ENCODE measurements around the gene SCGB1D4. TPM values are rescaled to one million over a fixed set of nuclear protein-coding genes. Genes with fewer than 3 reads are reported as not detected.
"Not testable (repeated sequence)": the region's sequence is repeated elsewhere in the genome, so short reads cannot be mapped to it uniquely, and the experiment has no call there.

SCGB1D4 gene
- total and polyA plus RNA-seq, 2 donors (not counting 3 experiments of a cell fraction or from before 2014, with no cell fraction given): not detected

- H3K9me3 ChIP-seq (replicated peaks; ENCODE audit: control insufficient read depth, insufficient read depth, low read length); H3K4me2 ChIP-seq (ENCODE audit: insufficient read depth, low read length); POLR2A ChIA-PET; H3K27me3 ChIP-seq (ENCODE audit: control insufficient read depth in 2 of 2, insufficient read depth in 2 of 2, low read length in 2 of 2); H3K9ac ChIP-seq (replicated peaks; ENCODE audit: extremely low read depth, insufficient read depth, low read length); CTCF ChIA-PET; H3K4me3 ChIP-seq (replicated peaks in 1 of 3; ENCODE audit: insufficient read depth in 1 of 3, low read depth in 1 of 3, low read length in 3 of 3); H3K4me1 ChIP-seq (ENCODE audit: control insufficient read depth, extremely low read depth, insufficient read depth, low read length); intact Hi-C loops (cut with micrococcal nuclease); H3K79me2 ChIP-seq (ENCODE audit: control insufficient read depth, insufficient read depth, low read length); H4K20me1 ChIP-seq (replicated peaks; ENCODE audit: control insufficient read depth, extremely low read depth, insufficient read depth, low read length); BruUV-seq (replicated peaks); DNase-seq (ENCODE audit: low read depth, low spot score); H2AFZ ChIP-seq (ENCODE audit: low read depth, low read length); dilution Hi-C loops (cut with MboI; ENCODE audit: extremely low pct_ligation_motif_present, low sequenced_read_pairs); FAIRE-seq; H3K27ac ChIP-seq (ENCODE audit: insufficient read depth, low read depth, low read length); H3K36me3 ChIP-seq (ENCODE audit: control insufficient read depth in 2 of 2, extremely low read depth in 1 of 2, insufficient read depth in 2 of 2, low read length in 2 of 2); H3K9me1 ChIP-seq (replicated peaks; ENCODE audit: control insufficient read depth, extremely low read depth, insufficient read depth, low read length): not testable (repeated sequence)
Observed at GRCh38 chr11:62326719-62327118, 27.8 kb upstream of the SCGB1D4 start.

- POLR2A ChIA-PET; H3K4me3 ChIP-seq (replicated peaks in 1 of 3; ENCODE audit: insufficient read depth in 1 of 3, low read depth in 1 of 3, low read length in 3 of 3); H3K4me2 ChIP-seq (ENCODE audit: insufficient read depth, low read length); H4K20me1 ChIP-seq (replicated peaks; ENCODE audit: control insufficient read depth, extremely low read depth, insufficient read depth, low read length); H3K79me2 ChIP-seq (ENCODE audit: control insufficient read depth, insufficient read depth, low read length); H3K9ac ChIP-seq (replicated peaks; ENCODE audit: extremely low read depth, insufficient read depth, low read length); BruUV-seq (replicated peaks); FAIRE-seq; H2AFZ ChIP-seq (ENCODE audit: low read depth, low read length); DNase-seq (ENCODE audit: low read depth, low spot score); H3K27ac ChIP-seq (ENCODE audit: insufficient read depth, low read depth, low read length); H3K9me3 ChIP-seq (replicated peaks; ENCODE audit: control insufficient read depth, insufficient read depth, low read length); H3K27me3 ChIP-seq (ENCODE audit: control insufficient read depth in 2 of 2, insufficient read depth in 2 of 2, low read length in 2 of 2); H3K9me1 ChIP-seq (replicated peaks; ENCODE audit: control insufficient read depth, extremely low read depth, insufficient read depth, low read length); H3K4me1 ChIP-seq (ENCODE audit: control insufficient read depth, extremely low read depth, insufficient read depth, low read length); H3K36me3 ChIP-seq (ENCODE audit: control insufficient read depth in 2 of 2, extremely low read depth in 1 of 2, insufficient read depth in 2 of 2, low read length in 2 of 2); dilution Hi-C loops (cut with MboI; ENCODE audit: extremely low pct_ligation_motif_present, low sequenced_read_pairs): not testable (repeated sequence)
- CTCF ChIA-PET: interaction anchor here (1.0 kb wide), 2 partner anchors 14 to 109 kb away, joined by 4 to 6 read pairs; no protein-coding TSS in a partner anchor
- intact Hi-C loops (cut with micrococcal nuclease): loop anchor here (1.0 kb wide), 3 partner anchors 80 to 154 kb away; no protein-coding TSS in a partner anchor
Observed at GRCh38 chr11:62325781-62326180, 26.9 kb upstream of the SCGB1D4 start.

Data from endothelial cell of umbilical vein (primary cell).